BLaER1 (cell line): ENCODE measurements around the gene GPD1L.
A peak's percentile ranks its signal among the peaks of the same experiment; 100 is the strongest.

Experiments used
- H3K27ac ChIP-seq: shearing (Covaris generic); formaldehyde crosslinking; 2 replicates; pipeline ENCODE4 v1.8.1; 2022
- H3K27me3 ChIP-seq: shearing (Covaris generic); formaldehyde crosslinking; 2 replicates; pipeline ENCODE4 v1.8.1; 2022
- H3K36me3 ChIP-seq: shearing (Covaris generic); formaldehyde crosslinking; 2 replicates; pipeline ENCODE4 v1.8.1; 2022
- H3K4me1 ChIP-seq: shearing (Covaris generic); formaldehyde crosslinking; 2 replicates; pipeline ENCODE4 v1.8.1; 2022
- H3K4me2 ChIP-seq: shearing (Covaris generic); formaldehyde crosslinking; 2 replicates; pipeline ENCODE4 v1.8.1; 2022
- H3K4me3 ChIP-seq: shearing (Covaris generic); formaldehyde crosslinking; 2 replicates; pipeline ENCODE4 v1.8.1; 2022
- H3K9ac ChIP-seq: shearing (Covaris generic); formaldehyde crosslinking; 2 replicates; pipeline ENCODE4 v1.8.1; 2022
- H3K9me3 ChIP-seq: shearing (Covaris generic); formaldehyde crosslinking; 2 replicates; pipeline ENCODE4 v1.8.1; 2022
- H4K20me1 ChIP-seq: shearing (Covaris generic); formaldehyde crosslinking; 2 replicates; pipeline ENCODE4 v1.8.1; 2022
- Cebpa-rat ChIP-seq: shearing (Covaris generic); IDR thresholded peaks from 2 replicates; pipeline ENCODE4 v1.8.1; 2022

The GPD1L gene

GRCh38 chr3:32166654-32167053 lies 60.2 kb downstream of the GPD1L start:
- H3K36me3 ChIP-seq: peaks cover 87% of the 10 kb centered on the region
- H4K20me1 ChIP-seq: no peaks in the 10 kb centered on the region
- H3K4me1 ChIP-seq: no peaks in the 10 kb centered on the region
- no peak overlapping the region for H3K4me2 ChIP-seq
- H3K9me3 ChIP-seq: peaks cover 32% of the 10 kb centered on the region
- no peak overlapping the region for H3K4me3 ChIP-seq
- no peak overlapping the region for H3K9ac ChIP-seq
- TF ChIP-seq Cebpa-rat: no peak
- H3K27me3 ChIP-seq: no peaks in the 10 kb centered on the region
- H3K27ac ChIP-seq: no peak overlapping the region

DNA sequence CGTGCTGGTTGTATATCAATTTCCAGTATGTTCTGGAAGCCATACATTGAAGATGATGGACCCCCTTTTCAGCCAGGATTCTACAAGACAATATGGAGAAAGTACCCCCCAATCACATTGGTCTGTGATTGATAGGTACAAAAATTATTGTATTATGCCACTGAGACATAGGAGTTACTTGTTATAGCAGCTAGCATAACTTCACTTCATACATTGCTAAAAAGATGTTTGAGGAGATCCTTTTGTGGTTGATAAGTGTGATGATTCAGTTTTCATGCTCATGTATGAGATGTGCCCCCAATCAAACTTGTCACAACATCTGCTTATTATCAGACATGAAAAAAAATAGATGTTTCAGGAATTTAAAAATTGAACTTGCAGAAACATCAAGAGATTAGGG lies 66.0 kb downstream of the GPD1L start:
- Histone ChIP-seq H3K27ac (no peak overlapping the region), H3K4me2 (no peak overlapping the region), H3K36me3 (peaks cover 39% of the 10 kb centered on the region), H3K9me3 (peaks cover 39% of the 10 kb centered on the region), H3K4me3 (no peak overlapping the region), H4K20me1 (no peaks in the 10 kb centered on the region), H3K4me1 (peaks cover 7% of the 10 kb centered on the region), H3K27me3 (no peaks in the 10 kb centered on the region), H3K9ac (no peak overlapping the region)
- TF ChIP-seq Cebpa-rat: no peak

GRCh38 chr3:32175607-32176197 lies 69.3 kb downstream of the GPD1L start:
- H3K4me3 ChIP-seq: no peak overlapping the region
- no peak overlapping the region for H3K27ac ChIP-seq
- no peaks in the 10 kb centered on the region for H3K27me3 ChIP-seq
- no peak overlapping the region for H3K9ac ChIP-seq
- H3K36me3 ChIP-seq: peaks cover 14% of the 10 kb centered on the region; the same call in 1 of the 2 replicates
- H4K20me1 ChIP-seq: no peaks in the 10 kb centered on the region
- TF ChIP-seq Cebpa-rat: no peak
- H3K9me3 ChIP-seq: peaks cover 16% of the 10 kb centered on the region
- H3K4me1 ChIP-seq: peaks cover 11% of the 10 kb centered on the region
- H3K4me2 ChIP-seq: no peak overlapping the region

DNA sequence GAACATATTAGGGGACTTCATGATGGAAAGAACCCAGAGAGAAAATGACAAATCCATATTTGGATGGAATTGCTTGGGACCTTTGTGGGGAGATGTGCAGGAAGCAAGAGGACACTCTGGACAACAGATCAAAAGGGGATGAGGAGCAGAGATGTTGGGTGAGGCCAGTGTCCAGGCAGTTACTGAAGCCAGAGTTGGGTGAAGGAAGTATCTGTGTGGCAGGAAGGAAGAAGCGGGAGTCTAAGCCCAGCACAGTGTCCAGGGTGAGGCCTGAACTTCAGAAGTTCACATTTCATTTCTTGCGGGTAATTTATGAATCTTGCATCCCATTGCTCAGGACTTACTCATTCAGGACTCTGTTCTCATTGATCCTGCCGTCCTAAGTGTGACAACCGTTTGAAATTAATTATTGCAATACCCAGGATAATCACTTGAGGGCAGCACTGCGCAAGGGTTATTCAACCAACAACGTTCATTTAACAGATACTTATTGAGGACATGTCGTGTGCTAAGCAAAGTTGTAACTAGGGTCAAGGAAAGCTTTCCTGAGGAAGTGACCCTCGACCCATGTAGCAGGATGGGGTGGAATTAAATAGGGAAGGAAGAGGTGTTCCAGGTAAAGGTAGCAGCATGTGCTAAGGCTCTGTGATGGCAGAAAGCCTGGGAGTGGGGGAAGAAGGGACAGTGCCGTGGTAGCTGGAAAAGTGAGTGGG lies 70.7 kb downstream of the GPD1L start:
- peaks cover 2% of the 10 kb centered on the region for H3K9me3 ChIP-seq
- H3K9ac ChIP-seq: no peak overlapping the region
- peaks cover 2% of the 10 kb centered on the region; the same call in 1 of the 2 replicates for H3K36me3 ChIP-seq
- peaks cover 19% of the 10 kb centered on the region for H3K4me1 ChIP-seq
- no peaks in the 10 kb centered on the region for H3K27me3 ChIP-seq
- no peak for TF ChIP-seq Cebpa-rat
- H4K20me1 ChIP-seq: no peaks in the 10 kb centered on the region
- no peak overlapping the region for H3K27ac ChIP-seq
- 0 out of 2 replicates have a peak overlapping the region, but pooled peaks have one; percentile 25 for H3K4me2 ChIP-seq
- H3K4me3 ChIP-seq: no peak overlapping the region

DNA sequence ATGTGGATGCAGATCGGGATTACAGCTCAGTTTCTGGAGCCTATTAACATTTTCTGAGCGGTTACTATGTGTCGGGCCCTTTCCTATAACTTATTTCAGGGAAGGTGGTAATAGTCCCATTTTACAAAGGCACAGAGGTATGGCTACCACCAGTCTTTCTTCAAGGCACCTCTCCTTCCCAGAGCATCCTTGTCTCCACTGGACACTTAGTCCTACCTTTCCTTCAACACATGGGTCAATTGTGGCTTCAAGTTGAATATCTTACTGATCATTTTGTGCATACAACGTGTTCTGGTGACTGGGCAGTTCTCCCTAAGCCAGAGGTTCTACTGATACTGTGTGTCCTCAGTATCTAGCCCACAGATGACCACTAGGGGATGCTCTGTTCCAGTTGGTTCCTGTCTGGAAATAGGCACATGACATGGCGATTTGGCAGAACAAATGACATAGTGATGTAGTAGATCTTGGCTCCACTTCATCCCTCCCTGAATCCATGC lies 71.3 kb downstream of the GPD1L start:
- Histone ChIP-seq H3K4me2 (0 out of 2 replicates have a peak overlapping the region, but pooled peaks have one; percentile 25), H3K4me1 (peaks cover 19% of the 10 kb centered on the region), H3K27ac (no peak overlapping the region), H3K27me3 (no peaks in the 10 kb centered on the region), H3K36me3 (no peaks in the 10 kb centered on the region), H3K4me3 (no peak overlapping the region), H4K20me1 (no peaks in the 10 kb centered on the region), H3K9me3 (no peaks in the 10 kb centered on the region), H3K9ac (no peak overlapping the region)
- no peak for TF ChIP-seq Cebpa-rat

- Histone ChIP-seq H3K36me3 (no peaks in the 10 kb centered on the region), H3K9ac (no peak overlapping the region), H3K4me3 (no peak overlapping the region), H3K27me3 (no peaks in the 10 kb centered on the region), H4K20me1 (no peaks in the 10 kb centered on the region), H3K4me1 (peaks cover 19% of the 10 kb centered on the region), H3K9me3 (no peaks in the 10 kb centered on the region), H3K27ac (no peak overlapping the region), H3K4me2 (no peak overlapping the region)
- TF ChIP-seq Cebpa-rat: no peak
These were observed 73.8 kb downstream of the GPD1L start for GRCh38 chr3:32180141-32180784.

DNA sequence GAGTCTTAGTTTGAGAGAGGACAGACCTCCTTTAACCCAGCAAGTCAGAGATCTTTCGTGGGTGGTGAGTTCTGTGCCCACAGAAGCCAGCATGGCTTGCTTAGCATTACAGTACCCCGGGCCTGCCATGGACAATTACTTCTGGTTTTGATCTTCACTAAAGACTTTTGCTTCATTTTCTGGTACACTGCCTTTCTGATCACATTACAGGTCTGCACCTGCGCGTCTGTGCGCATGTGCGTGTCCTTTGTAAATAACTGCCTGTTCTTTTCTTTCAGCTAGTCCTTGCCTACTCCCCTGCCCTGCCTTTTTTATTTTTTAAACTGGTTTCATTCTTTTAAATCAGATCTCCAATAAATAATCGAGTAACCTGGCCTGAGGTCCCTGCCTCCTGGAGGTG lies 74.9 kb downstream of the GPD1L start:
- H3K4me3 ChIP-seq: no peak overlapping the region
- H4K20me1 ChIP-seq: no peaks in the 10 kb centered on the region
- peak overlapping the region; percentile 29; the same call in 1 of the 2 replicates for H3K4me2 ChIP-seq
- no peaks in the 10 kb centered on the region for H3K36me3 ChIP-seq
- no peak overlapping the region; the same call in 1 of the 2 replicates for H3K9ac ChIP-seq
- no peak for TF ChIP-seq Cebpa-rat
- no peaks in the 10 kb centered on the region for H3K9me3 ChIP-seq
- H3K27ac ChIP-seq: no peak overlapping the region
- no peaks in the 10 kb centered on the region for H3K27me3 ChIP-seq
- H3K4me1 ChIP-seq: peaks cover 19% of the 10 kb centered on the region

GRCh38 chr3:32181796-32182195 lies 75.4 kb downstream of the GPD1L start:
- TF ChIP-seq Cebpa-rat: no peak

DNA sequence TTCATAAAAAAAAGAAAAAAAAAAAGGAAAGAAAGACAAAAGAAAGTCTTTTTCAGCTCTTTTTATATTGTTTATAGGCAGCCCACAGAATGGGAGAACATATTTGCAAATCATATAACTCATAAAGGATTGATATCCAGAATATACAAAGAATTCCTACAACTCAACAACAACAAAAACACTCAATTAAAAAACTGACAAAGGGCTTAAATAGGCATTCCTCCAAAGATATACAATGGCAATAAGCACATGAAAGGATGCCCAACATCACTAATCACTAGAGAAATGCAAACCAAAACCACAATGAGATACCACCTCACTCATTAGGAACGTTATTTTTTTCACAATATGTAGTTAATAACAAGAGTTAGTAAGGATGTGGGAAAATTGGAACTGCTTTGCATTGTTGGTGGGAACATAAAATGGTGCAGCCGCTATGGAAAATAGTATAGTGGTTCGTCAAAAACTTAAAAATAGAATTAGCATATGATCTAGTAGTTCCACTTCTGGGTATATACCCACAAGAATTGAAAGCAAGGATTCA lies 77.8 kb downstream of the GPD1L start:
- Histone ChIP-seq H3K9ac (no peak overlapping the region), H3K9me3 (no peaks in the 10 kb centered on the region), H4K20me1 (no peaks in the 10 kb centered on the region), H3K4me3 (no peak overlapping the region), H3K27ac (no peak overlapping the region), H3K4me1 (peaks cover 8% of the 10 kb centered on the region), H3K4me2 (no peak overlapping the region), H3K36me3 (no peaks in the 10 kb centered on the region), H3K27me3 (no peaks in the 10 kb centered on the region)
- no peak for TF ChIP-seq Cebpa-rat

More at GRCh38 chr3:32181796-32182195, 75.4 kb downstream of the GPD1L start:
- Histone ChIP-seq H3K27ac (no peak overlapping the region), H3K27me3 (no peaks in the 10 kb centered on the region), H3K4me3 (no peak overlapping the region), H3K9me3 (no peaks in the 10 kb centered on the region), H3K4me1 (peaks cover 19% of the 10 kb centered on the region), H3K36me3 (no peaks in the 10 kb centered on the region), H4K20me1 (no peaks in the 10 kb centered on the region), H3K4me2 (no peak overlapping the region), H3K9ac (no peak overlapping the region)

DNA sequence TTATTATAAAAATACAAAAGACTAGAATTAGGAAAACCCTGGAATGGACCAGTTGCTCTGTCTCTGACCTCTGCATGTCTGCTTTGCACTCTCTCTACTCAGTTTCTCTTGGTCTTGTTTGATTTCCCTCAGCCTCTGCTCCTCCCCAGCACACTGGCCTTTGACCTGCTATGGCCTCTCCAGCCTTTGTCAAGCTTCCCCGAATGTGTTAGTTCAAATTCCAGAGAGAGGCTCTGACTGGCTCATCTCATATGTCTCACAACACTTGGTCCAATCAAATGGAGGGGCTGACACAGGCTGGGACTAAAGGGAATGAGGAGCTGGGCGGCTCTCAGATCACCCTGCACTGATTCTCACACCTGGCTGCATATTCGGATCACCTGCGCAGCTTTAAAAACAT lies 79.7 kb downstream of the GPD1L start:
- Histone ChIP-seq H3K9ac (no peak overlapping the region), H4K20me1 (no peaks in the 10 kb centered on the region), H3K9me3 (no peaks in the 10 kb centered on the region), H3K4me3 (no peak overlapping the region), H3K36me3 (no peaks in the 10 kb centered on the region), H3K4me2 (no peak overlapping the region), H3K27ac (no peak overlapping the region), H3K27me3 (no peaks in the 10 kb centered on the region), H3K4me1 (peaks cover 6% of the 10 kb centered on the region)
- TF ChIP-seq Cebpa-rat: no peak
